Effector memory CD4-positive, alpha-beta T cell (primary cell): Measurements from ENCODE around the gene ANKS1B.
"Not testable (repeated sequence)": the region's sequence is repeated elsewhere in the genome, so short reads cannot be mapped to it uniquely, and the experiment has no call there.

Experiments used
- DNase-seq, 3 donors: peaks; one replicate each; pipeline ENCODE4 v3.0.0-alpha.2; 2020
- H3K27ac ChIP-seq: 2 replicates; pipeline ENCODE4 v1.7.0; 2013; ENCODE audit warnings: mild to moderate bottlenecking, low read length, moderate library complexity; ENCODE audit not compliant: insufficient read depth, poor library complexity, severe bottlenecking
- H3K27me3 ChIP-seq: replicated peaks from 2 replicates; pipeline ENCODE4 v1.7.0; 2013; ENCODE audit warnings: mild to moderate bottlenecking, low read length; ENCODE audit not compliant: insufficient read depth, control insufficient read depth, poor library complexity, severe bottlenecking
- H3K36me3 ChIP-seq: 2 replicates; pipeline ENCODE4 v1.7.0; 2013; ENCODE audit warnings: mild to moderate bottlenecking, low read length, moderate library complexity; ENCODE audit not compliant: control insufficient read depth, insufficient read depth
- H3K4me1 ChIP-seq: 2 replicates; pipeline ENCODE4 v1.7.0; 2013; ENCODE audit warnings: low read length, mild to moderate bottlenecking; ENCODE audit not compliant: control insufficient read depth, insufficient read depth, poor library complexity, severe bottlenecking
- H3K4me3 ChIP-seq: 2 replicates; pipeline ENCODE4 v1.7.0; 2013; ENCODE audit warnings: low read length, low read depth, mild to moderate bottlenecking; ENCODE audit not compliant: insufficient read depth, poor library complexity, severe bottlenecking
- H3K9me3 ChIP-seq: 2 replicates; pipeline ENCODE4 v1.7.0; 2013; ENCODE audit warnings: mild to moderate bottlenecking, low read length, moderate library complexity; ENCODE audit not compliant: control insufficient read depth

Gene ANKS1B

DNA sequence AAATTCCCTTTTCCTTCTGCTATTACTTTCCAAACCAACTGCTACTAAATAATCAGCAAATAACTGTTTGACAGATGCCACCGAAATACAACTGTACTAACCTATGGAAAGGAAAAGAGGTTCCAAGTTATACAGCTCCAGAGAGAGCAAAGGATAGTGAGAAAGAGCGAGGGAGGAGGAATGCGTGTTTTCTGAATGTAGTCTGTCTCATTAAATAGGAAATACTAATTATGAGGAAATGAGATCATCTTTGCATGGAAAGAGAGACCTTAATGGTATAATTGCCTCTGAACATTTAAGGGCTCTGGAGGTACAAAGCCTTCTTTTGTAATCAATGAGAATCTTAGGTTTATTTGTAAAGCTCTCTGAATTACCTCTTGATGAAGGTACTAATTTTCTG lies 1144.4 kb downstream of the ANKS1B start:
- Histone ChIP-seq H3K9me3 (no peaks in the 10 kb centered on the region), H3K27ac (no peak overlapping the region), H3K36me3 (no peaks in the 10 kb centered on the region), H3K4me3 (no peak overlapping the region), H3K4me1 (no peaks in the 10 kb centered on the region), H3K27me3 (no peaks in the 10 kb centered on the region)
- no peak for DNase-seq

- H3K9me3 ChIP-seq = no peaks in the 10 kb centered on the region
Observed at GRCh38 chr12:98838231-98838647, 1146.5 kb downstream of the ANKS1B start.

GRCh38 chr12:98837134-98837752 lies 1147.5 kb downstream of the ANKS1B start:
- H3K9me3 ChIP-seq, H3K36me3 ChIP-seq, H3K27ac ChIP-seq, DNase-seq, H3K4me1 ChIP-seq, H3K4me3 ChIP-seq, H3K27me3 ChIP-seq: not testable (repeated sequence)

More at GRCh38 chr12:98838231-98838647, 1146.5 kb downstream of the ANKS1B start:
- no peak for DNase-seq
- Histone ChIP-seq H3K4me3 (no peak overlapping the region), H3K4me1 (no peaks in the 10 kb centered on the region), H3K36me3 (no peaks in the 10 kb centered on the region), H3K27ac (no peak overlapping the region), H3K27me3 (no peaks in the 10 kb centered on the region)

DNA sequence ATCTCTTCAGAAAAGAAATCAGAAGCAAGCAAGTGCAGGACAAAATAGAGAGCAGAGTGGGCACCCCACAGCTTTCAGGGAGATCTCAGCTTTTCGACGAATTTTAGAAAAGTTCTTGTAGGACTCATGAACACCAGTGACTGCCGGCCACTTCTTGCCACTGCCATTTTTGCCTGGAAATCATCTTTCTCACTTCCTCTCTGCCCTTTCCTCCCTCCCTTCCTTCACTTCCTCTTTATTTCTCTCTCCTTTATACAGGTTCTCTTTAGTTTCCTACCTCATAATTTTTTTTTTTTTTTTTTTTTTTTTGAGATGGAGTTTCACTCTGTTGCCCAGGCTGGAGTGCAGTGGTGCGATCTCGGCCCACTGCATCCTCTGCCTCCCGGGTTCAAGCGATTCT lies 1154.1 kb downstream of the ANKS1B start:
- Histone ChIP-seq H3K9me3 (no peaks in the 10 kb centered on the region), H3K4me3 (no peak overlapping the region), H3K27ac (no peak overlapping the region), H3K36me3 (no peaks in the 10 kb centered on the region), H3K4me1 (no peaks in the 10 kb centered on the region), H3K27me3 (no peaks in the 10 kb centered on the region)
- no peak for DNase-seq

- Histone ChIP-seq H3K27me3 (no peaks in the 10 kb centered on the region), H3K27ac (no peak overlapping the region), H3K36me3 (no peaks in the 10 kb centered on the region), H3K9me3 (no peaks in the 10 kb centered on the region), H3K4me3 (no peak overlapping the region), H3K4me1 (no peaks in the 10 kb centered on the region)
- DNase-seq = no peak
Observed at GRCh38 chr12:98828802-98829600, 1155.7 kb downstream of the ANKS1B start.

DNA sequence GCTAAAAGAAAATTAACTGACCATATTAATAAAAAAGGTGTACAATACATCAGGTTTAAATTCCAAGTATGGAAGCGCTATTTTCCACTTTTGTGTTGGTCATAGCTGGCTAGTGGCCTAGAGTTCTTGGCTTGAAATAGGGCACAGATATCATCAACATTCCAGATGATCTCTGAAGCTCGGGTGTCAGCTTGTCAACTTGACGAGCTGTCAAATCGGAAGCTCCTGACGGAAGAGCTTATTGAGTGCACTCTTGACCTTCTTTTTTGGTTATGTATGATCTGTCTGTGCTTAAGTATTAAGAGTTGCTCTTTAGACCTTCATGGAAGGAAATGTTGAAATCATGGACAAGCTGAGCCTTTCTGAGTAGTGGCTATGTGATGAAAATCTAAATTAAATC lies 1161.7 kb downstream of the ANKS1B start:
- Histone ChIP-seq H3K27me3 (no peaks in the 10 kb centered on the region), H3K4me3 (no peak overlapping the region), H3K4me1 (no peaks in the 10 kb centered on the region), H3K9me3 (no peaks in the 10 kb centered on the region), H3K27ac (no peak overlapping the region), H3K36me3 (no peaks in the 10 kb centered on the region)
- no peak for DNase-seq

DNA sequence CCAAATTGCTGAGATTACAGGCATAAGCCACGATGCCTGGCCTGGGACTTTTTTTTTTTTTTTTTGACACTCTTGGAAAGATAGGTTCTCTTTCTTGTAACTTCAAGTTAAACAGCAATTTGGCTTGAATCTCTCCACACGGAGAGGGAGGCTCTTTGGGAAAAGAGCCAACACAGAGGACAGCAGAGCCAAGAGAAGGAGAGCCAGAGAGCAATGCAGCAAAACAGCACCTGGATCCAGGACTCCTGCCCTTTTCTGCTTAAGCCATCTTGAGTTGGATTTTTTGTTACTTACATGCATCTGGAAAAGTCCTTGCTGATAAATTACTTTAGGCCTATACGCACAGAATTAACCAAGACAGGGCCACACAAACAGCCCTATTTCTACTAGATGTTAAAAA lies 1162.9 kb downstream of the ANKS1B start:
- Histone ChIP-seq H3K9me3 (no peaks in the 10 kb centered on the region), H3K4me3 (no peak overlapping the region), H3K36me3 (no peaks in the 10 kb centered on the region), H3K27ac (no peak overlapping the region), H3K4me1 (no peaks in the 10 kb centered on the region), H3K27me3 (peaks cover under 1% of the 10 kb centered on the region)
- DNase-seq = no peak

DNA sequence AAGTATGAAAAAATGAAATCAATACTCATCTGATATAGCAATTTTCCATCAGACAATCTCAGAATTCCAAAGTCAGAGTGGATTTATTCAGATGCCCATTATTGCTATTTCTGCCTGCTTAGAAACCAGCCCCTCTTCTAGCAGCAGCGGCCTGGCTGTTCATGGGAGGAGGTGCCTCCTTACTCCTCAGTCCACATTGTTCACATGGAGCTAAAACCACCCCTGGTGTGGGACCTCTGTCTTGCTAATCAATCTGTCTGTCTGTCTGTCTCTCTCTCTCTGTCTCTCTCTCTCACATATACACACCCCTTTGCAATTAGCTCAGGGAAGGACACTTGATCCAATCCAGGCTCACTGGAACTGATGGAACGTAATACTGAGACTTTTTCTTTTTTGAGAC lies 1163.5 kb downstream of the ANKS1B start:
- no peaks in the 10 kb centered on the region for H3K4me1 ChIP-seq
- peaks cover 5% of the 10 kb centered on the region for H3K27me3 ChIP-seq
- DNase-seq = no peak
- H3K4me3 ChIP-seq = no peak overlapping the region
- no peaks in the 10 kb centered on the region for H3K36me3 ChIP-seq
- no peak overlapping the region for H3K27ac ChIP-seq
- no peaks in the 10 kb centered on the region for H3K9me3 ChIP-seq

DNA sequence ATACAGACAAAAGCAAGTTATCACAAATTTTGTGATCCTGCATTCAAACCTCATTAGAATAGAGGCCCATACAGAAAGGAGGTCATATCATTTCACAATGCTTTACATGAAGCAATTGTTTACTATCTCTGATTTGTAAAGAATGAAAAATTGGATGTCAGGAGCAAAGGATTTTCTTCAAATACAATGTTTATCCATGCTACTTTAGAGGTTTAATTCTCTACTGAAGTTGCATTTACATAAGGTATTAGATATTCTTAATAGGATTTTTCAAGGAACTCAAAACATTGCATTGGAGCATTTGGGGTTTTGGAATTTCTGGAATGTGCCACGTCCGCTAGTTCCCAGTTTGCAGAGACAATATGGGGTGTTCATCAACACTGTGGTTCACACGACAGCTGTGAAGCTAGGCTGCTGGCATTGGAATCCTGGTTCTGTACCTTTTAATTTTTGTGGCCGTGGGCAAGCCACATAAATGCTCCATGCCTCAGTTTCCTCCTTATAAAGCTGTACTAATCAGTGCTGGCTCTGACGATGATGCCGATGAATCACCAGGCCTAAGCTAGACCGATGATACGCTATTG lies 1164.8 kb downstream of the ANKS1B start:
- H3K27ac ChIP-seq = no peak overlapping the region
- H3K27me3 ChIP-seq = peaks cover 5% of the 10 kb centered on the region
- no peaks in the 10 kb centered on the region for H3K9me3 ChIP-seq
- DNase-seq = no peak
- no peaks in the 10 kb centered on the region for H3K4me1 ChIP-seq
- H3K4me3 ChIP-seq = no peak overlapping the region
- H3K36me3 ChIP-seq = no peaks in the 10 kb centered on the region

GRCh38 chr12:98819071-98819470 lies 1165.7 kb downstream of the ANKS1B start:
- Histone ChIP-seq H3K4me3 (no peak overlapping the region), H3K4me1 (no peaks in the 10 kb centered on the region), H3K27me3 (peaks cover 5% of the 10 kb centered on the region), H3K27ac (no peak overlapping the region), H3K9me3 (no peaks in the 10 kb centered on the region), H3K36me3 (no peaks in the 10 kb centered on the region)
- no peak for DNase-seq
